GM21447 (cell line): Measurements from ENCODE around the gene ERICH6.
"Not testable (repeated sequence)": the region's sequence is repeated elsewhere in the genome, so short reads cannot be mapped to it uniquely, and the experiment has no call there.

ENCODE experiments used
- ATAC-seq: cut with Tn5 transposase; IDR thresholded peaks from one replicate; pipeline ENCODE4 v1.9.1; 2021; ENCODE audit not compliant: unreplicated experiment

The ERICH6 gene

DNA sequence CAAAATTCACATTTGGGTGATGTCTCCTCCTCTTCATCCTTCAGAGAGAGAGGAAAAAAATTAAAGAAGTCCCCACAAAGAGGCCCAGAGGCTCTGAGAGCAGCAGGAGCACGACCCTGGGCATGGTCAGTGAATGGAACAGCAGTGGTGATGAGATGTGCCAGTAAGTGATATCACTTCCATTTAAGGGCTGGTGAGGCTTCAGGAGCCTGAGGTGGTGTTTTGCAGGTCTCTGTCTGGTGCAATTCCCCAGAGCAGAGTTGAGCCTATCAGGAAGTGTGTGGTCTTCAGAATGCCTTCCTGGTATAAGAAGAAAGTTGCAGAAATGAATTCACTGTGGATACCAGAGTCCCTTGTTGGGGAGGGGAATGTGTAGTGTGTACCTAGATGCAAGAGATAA lies 21.4 kb downstream of the ERICH6 start:
- no peak for ATAC-seq

DNA sequence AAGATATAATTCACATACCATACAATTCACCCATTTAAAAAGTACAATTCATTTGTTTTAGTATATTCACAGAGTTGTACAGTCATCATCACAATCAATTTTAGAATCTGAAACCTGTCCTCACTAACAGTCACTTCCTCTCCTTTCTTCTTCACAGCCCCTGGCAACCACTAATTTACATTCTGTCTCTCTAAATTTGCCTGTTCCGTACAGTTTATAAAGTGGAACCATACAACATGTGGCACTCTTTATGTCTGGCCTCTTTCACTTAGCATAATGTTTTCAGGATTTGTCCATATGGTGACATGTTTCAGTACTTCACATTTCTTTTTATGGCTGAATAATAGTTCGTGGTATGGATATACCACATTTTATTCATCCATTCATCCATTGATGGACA lies 22.7 kb downstream of the ERICH6 start:
- ATAC-seq, result peak; percentile 96

DNA sequence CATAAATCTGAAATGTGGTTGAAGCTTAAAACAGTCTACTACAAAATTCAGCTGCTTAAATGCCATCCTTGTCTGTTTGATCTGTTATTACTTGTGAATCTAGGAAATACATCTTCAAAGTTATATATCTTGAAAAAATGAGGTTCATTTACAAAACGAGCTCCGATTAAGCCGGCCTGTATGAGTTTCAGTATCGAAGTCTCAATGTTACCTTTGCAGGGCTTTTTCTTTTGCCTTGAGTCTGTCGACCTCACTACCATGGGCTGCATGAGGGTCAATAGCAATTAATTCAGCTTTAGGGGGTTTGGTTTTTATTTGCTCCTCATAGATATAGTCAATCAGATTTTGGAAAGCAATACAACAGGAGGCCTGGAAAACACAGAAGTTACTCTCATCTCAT lies 23.2 kb downstream of the ERICH6 start:
- ATAC-seq, result no peak

DNA sequence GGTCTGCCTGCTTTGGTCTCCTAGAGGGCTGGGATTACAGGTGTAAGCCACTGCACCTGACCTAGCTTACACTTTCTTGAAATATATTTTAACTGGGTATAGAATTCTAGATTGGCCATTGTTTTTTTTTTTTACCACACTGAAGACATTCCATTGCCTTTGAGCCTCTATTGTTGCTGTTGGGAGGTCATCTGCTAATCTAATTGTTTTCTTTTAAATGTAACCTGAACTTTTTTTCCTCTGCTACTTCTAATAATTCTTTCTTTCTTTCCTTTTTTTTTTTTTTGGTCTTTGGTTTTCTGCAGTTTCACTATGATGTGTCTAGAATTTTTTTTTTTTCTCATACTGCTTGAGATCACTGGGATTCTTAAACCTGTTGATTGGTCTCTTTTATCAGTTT lies 28.1 kb downstream of the ERICH6 start:
- ATAC-seq, result no peak

DNA sequence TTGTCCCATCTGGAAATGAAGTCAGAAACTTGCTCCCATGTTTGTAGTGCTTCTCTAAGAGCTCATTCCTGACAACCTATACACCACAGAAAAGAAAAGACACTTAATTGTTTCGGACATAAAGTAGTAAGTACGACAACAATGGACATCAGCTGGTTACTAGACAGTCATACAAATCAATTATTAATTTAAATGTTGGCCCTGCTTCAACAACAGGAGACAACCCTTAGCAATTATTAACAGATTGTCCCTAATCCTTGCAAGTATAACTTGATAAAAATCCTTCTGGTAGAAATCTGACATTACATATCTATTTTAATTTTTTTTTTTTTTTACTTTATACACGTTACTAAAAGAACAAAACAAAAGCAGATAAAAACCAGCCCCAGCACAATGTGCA lies 29.8 kb downstream of the ERICH6 start:
- no peak for ATAC-seq

DNA sequence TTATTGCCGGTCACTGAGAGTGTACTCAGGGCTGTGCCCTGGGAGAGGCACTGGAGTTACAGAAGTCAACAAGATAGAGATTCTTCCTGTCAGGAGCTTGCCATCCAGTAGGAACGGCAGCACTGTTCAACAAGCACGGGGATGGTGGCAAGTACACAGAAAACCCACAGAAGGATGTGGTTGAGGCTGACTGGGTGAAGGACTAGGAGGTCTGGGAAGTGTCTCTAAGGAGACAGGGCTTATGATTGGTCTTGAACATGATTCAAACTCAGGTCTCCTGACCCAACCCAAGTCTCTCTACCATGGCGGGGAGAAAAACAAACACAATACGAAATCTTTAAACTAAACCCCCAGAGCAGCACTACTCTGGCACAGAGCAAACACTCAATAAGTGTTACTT lies 37.6 kb downstream of the ERICH6 start:
- no peak for ATAC-seq

DNA sequence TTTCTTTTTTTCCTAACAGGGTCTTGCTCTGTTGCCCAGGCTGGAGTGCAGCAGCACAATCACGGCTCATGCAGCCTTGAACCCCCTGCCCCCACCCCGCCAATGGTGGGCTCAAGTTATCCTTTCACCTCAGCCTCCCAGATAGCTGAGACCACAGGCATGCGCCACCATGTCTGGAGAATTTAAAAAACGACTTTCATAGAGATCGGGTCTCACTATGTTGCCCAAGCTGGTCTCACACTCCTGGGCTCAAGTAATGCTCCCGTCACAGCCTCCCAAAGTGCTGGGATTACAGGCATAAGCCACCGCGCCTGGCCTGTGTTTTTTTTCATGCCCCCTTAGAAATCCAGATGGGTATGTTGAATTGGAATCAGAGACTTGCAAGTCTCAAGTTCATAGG lies 40.3 kb downstream of the ERICH6 start:
- ATAC-seq, result no peak

DNA sequence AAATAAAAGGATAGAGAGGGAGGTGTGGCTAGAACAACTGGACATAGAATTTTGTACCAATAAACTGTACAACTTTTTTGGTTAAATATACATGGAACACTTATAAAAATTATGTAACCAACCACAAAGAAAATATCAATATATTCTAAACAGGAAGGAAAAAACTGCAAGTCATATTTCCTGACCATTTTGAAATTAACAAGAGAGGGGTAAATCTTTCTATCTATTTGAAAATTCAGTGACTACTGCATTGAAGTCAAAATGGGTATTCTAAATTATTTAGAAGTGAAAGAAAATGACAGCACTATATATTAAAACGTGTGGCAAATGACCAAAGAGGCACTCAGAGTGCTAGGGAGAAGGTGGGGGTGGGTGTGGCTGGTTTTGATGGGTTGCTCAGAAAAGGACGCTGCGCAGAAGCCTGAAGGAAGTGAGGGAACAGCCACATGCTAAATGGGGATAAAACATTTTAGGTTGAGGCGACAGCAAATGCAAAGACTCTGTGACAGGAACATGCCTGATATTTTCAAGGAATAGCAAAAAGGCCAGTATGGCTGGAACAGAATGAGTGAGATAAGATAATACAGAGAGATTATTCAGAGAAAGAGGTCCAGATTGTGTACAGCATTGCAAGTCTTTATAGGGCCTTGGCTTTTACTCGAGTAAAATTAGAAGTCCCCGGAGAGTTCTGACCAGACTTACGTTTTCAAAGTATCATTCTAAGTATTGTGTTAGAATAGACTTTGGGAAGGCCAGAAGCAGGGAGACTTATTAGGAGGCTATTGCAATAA lies 41.1 kb downstream of the ERICH6 start:
- ATAC-seq, result no peak

DNA sequence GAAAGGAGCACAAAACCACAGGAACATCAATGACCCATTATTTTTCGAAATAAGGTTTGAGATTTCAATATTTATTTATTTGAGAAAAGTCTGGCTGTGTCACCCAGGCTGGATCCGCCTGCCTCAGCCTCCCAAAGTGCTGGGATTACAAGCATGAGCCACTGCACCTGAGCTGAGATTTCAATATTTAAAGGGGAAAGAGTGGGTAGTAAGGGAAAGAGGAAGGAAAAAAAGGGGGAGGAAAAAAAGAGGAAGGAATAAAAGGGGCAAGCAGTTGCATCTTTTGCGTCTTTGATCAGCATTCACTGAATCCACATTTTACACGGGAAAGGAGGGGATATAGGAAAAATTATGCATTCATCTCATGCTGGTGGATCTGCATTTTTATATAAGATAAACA lies 47.4 kb downstream of the ERICH6 start:
- no peak for ATAC-seq

DNA sequence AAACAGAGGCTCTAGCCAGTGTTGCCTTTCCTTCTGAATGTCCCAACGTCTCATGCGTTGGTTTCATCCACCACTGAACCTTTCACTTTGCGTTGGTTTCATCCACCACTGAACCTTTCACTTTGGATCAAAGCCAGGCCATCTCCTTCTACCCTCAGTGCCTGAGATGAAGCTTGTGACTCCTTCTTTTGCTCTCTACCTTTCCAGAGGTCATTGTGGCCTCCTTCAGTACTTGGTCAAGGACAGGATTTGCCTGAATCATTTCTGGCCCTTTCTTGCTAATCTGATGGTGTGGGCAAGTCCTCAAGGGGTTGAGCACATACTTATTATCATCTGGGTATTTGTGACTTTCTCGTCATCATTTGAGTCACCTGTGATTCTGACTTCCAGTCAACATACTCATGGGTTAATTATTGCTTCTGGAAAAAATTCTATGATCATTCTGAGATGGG lies 50.6 kb downstream of the ERICH6 start:
- ATAC-seq, result peak; percentile 67

DNA sequence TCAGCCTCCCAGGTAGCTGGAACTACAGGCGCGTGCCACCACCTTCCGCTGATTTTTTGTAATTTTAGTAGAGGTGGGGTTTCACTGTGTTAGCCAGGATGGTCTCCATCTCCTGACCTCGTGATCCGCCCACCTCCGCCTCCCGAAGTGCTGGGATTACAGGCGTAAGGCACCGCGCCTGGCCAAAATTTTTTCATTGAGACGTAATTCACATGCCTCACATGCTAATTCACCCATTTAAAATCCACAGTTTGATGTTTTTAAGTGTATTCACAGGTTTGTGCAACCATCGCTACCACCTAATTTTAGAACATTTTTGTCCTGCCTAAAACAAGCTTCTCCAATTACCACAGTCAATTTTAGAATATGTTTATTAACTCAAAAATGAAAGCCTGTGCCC lies 63.5 kb downstream of the ERICH6 start:
- ATAC-seq, result no peak

DNA sequence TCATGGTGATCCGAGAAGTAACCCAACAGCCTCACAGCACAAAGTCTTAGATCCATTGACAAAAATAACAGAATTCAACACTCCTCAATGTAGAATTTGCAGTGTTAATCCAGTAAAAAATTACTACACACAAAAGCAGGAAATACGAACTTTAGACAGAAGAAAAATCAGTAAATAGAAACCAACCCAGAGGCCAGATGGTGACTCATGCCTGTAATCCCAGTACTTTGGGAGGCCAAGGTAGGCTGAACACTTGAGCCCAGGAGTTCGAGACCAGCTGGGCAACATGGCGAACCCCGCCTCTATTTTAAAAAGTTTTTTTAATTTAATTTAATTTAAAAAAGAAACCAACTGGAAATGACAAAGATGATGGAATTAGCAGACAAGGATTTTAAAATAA lies 64.5 kb downstream of the ERICH6 start:
- ATAC-seq, result no peak

DNA sequence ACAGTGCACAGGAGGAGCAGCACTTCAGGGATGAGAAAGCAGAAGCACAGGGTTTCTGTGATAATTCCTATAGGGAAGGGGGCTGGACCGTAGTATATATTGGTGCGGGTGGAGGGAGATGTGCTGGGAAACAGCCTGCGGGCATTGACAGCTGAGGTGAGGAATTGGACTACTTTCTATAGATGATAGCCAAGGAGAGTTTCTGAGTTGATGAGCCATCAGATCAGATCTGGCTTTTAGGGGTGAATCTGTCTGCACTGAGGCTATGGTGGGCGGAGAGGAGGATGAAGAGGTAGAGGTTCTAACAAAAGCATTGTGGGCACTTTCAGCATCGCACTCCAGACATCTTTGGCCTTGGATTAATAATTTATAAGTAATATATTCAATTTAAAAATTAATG lies 67.5 kb downstream of the ERICH6 start:
- ATAC-seq, result no peak

DNA sequence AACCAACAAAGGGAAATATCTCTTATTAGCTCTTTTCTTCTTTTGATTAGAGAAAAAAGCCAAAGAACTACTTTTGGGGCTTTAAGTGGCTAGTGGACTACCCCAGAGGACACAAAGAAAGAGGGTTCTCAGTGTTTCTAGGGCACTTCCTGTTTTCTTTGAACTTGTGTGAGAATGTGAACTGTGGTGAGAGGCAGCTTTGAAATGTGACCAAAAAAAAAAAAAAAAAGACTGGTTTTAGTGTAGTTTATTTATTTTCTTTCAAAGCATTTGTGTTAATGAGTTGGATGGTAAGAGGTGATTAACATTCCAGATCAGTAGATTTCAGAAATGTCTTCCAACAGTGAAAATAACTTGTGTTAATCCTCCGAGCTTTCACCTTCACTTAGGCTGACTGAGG lies 68.2 kb downstream of the ERICH6 start:
- no peak for ATAC-seq

DNA sequence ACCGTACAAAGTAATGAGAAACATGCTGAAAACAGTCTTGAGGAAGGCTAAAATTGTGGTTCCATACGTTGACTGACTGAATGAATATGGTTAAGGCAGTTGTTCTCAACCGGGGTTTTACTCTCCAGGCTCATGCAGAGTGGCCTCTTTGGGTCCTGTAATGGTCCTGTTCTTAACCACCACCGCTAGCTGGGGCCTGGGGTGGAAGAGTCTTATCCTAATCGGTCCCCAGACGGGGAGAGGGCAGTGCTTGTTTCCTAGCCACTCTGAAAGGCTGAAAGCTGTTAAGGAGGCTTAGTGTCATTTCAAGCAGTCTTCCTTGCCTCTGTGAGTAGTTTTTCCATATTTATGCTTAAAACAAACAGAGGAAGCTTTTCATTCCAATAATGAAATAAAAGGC lies 68.6 kb downstream of the ERICH6 start:
- no peak for ATAC-seq

DNA sequence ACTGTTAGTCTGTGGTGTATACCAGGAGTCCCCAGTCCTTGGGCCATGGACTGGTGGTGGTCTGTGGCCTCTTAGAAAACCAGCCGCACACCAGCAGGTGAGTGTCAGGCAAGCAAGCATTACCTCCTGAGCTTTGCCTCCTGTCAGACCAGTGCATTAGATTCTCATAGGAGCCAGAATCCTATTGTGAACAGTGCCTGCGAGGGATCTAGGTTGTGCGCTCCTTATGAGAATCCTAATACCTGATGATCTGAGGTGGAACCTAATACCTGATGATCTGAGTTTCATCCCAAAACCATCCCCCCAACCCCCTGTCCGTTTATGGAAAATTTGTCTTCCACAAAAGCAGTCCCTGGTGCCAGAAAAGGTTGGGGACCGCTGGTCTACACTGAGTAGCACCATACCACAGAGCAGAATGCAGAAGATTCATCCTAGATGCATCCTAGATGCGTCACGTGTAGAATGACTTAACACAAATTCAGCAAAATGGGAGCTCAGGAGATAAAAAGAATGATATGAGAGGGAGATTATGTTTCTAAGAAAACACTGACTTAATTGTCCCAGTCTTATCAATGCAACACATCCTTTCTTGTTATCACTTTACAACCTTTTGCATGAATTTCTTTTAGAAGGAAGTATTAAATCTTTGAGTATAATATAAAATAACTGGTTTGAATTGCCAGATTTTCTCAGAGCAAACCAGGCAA lies 72.1 kb downstream of the ERICH6 start:
- ATAC-seq, result no peak

DNA sequence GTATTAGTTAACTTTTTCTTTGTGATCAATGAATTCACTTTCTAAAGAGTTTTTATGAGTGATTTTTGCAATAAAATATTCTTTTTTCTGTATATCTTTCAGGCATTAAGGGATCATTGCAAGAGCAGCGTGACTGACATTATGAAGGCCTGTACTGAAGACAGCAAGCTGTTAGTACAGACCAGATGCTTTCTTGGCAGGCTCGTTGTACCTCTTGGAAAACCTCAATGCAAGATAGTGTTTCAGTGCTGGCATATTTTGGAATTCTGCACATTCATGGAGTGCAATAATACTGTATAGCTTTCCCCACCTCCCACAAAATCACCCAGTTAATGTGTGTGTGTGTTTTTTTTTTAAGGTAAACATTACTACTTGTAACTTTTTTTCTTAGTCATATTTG lies 76.2 kb downstream of the ERICH6 start:
- ATAC-seq, result no peak

DNA sequence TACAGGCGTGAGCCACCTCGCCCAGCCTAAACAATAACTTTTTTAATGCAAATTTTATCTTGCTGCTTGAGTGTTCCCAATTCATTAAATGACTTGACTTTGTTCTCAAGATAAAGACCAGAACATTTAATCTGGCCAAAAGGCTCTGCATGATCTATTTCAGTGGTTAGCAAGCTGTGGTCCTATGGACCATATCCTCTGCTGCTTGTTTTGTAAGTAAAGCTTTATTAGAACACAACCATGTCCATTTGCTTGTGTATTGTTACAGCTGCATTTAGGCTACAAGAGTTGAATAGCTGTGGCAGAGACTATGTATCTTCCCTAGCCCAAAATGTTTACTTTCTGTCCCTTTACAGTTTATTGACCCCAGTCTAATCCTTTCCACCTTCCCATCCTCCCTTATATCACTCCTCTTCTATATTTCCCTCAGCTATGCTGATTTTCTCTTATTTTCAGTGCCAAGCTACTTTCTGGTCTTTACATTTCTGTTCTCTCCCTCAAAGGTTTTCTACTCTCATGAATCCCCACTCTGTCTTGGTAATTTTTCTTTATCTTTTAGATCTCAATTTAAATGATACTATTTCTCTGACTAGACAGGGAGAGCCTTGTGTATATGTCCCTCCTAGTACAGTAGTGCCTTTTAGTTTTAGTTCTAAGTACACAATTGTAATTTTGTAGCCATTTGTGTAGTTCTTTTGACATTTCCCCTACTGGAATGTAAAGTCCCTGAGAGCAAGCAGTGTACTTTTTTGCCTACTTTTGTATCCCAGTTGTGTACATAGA lies 77.4 kb downstream of the ERICH6 start:
- no peak for ATAC-seq

DNA sequence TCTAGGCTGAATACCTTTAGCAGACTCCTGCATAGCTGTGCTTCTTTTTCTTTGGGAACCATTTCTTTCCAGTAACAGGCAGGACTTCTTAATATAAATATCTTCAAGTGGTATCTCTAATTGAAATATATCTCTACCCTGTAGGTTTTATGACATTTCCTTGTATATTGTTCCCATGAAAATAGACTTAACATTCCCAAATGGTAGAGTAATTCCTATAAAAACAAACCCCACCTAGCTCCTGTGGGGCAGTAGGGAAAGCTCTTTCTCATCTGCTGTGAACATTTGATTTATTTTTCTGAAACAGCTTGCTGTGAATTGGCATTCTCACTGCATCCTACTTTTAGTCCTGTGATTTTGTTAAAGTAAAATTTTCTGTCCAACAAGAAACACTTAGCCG lies 79.8 kb downstream of the ERICH6 start:
- ATAC-seq, result no peak

DNA sequence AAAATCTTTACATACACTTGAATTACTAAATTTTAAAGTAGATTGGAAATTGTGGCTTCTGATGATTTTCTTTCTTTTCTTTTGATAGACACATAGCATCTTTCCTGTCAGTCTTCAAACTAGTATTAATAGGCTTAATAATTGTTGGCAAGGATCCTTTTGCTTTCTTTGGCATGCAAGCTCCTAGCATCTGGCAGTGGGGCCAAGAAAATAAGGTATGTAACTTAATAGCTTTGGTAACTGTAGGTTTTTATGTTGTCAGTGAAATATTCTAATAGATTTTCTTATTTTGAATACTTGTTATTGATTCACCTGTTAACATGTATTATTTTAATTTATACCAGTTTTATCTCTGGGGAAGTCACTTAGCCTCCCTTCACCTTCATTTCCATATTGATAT lies 80.8 kb downstream of the ERICH6 start:
- not testable (repeated sequence) for ATAC-seq

DNA sequence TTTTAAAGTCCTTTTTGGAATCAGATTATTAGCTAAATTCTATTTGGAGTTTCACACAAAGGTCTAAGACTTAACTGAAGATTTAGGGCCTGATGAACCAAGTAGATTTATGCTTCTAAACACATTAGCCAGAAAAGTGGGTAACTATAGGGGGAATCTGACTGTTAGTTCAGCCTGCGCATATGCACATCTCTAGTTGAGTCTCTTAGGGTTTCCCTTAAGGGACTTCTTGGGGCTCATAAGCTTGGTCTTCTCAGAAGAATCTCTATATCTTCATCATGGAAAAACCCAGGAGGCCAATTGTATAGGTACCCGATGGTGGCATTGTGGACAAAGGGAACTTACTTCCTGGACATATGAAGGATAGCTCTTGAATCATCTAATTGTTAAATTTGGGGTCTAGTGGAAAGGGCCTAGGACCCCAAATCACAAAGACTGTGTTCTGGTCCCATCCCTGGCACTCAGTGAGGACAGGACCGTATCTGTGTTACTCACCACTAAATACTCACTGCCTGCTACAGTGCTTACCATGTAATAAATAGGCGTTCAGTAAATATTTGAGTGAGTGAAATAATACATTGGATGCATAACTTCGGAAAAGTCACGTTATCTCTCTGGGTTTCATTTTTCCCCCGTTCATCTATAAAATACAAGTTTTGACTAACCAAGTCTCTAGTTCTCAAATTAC lies 83.6 kb downstream of the ERICH6 start:
- ATAC-seq, result no peak
